ENCODE measurements around the gene TCF12. TPM values are rescaled to one million over a fixed set of nuclear protein-coding genes. Genes with fewer than 3 reads are reported as not detected.

The TCF12 gene
- polyA plus RNA-seq, 1 donor (not counting 4 experiments of a cell fraction or from before 2014, with no cell fraction given): 48.3 TPM

DNA sequence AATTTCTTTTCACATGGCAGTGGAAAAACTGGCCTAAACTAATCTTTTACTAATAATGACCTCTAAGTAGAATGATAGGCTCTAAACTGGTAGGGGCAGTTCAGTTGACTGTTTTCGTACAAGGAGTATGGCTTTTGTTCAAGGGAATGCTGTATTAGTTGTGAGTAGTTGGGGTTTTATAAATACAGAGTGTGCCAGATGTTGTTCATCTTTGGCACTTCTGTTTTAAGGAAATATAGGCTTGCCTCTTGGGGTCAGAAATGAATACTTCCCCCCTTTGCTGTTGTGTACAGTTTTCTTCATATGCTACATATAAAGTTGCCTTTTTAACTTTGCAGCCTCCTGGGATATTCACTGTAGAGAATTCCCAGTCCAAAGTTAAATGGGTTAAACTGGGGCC lies 276.9 kb downstream of the TCF12 start:
- H3K36me3 ChIP-seq (ENCODE audit: control insufficient read depth in 2 of 2, extremely low read depth in 1 of 2, insufficient read depth in 2 of 2, low read length in 2 of 2): no peaks in the 10 kb centered on the region
- no peak overlapping the region for H3K27ac ChIP-seq (ENCODE audit: control insufficient read depth, insufficient read depth, low read length)
- no peaks in the 10 kb centered on the region for H3K79me2 ChIP-seq (ENCODE audit: control insufficient read depth, insufficient read depth, low read length)
- no peak for FAIRE-seq
- dilution Hi-C loops (cut with MboI; ENCODE audit: extremely low pct_ligation_motif_present, low sequenced_read_pairs): no loop called here
- H3K27me3 ChIP-seq (ENCODE audit: control insufficient read depth, extremely low read depth, insufficient read depth, low read length): no peaks in the 10 kb centered on the region
- no peaks in the 10 kb centered on the region for H3K9me3 ChIP-seq (ENCODE audit: control insufficient read depth, low read depth, low read length)
- peaks cover 6% of the 10 kb centered on the region for H3K4me1 ChIP-seq (ENCODE audit: control insufficient read depth, extremely low read depth, insufficient read depth, low read length)
- H2AFZ ChIP-seq (ENCODE audit: control insufficient read depth, low read length): no peak overlapping the region
- no peak overlapping the region for H3K9ac ChIP-seq (ENCODE audit: control insufficient read depth, extremely low read depth, insufficient read depth, low read length)
- H3K4me3 ChIP-seq (ENCODE audit: control insufficient read depth in 2 of 3, extremely low read depth in 1 of 3, insufficient read depth in 2 of 3, low read depth in 1 of 3, low read length in 3 of 3): no peak overlapping the region
- peaks cover 3% of the 10 kb centered on the region for H4K20me1 ChIP-seq (ENCODE audit: control insufficient read depth, extremely low read depth, insufficient read depth, low read length)
- H3K9me1 ChIP-seq (ENCODE audit: control insufficient read depth, extremely low read depth, insufficient read depth, low read length): no peaks in the 10 kb centered on the region
- DNase-seq (ENCODE audit: low read depth, low spot score): no peak
- H3K4me2 ChIP-seq (ENCODE audit: control insufficient read depth, extremely low read depth, insufficient read depth, low read depth, low read length): no peak overlapping the region
- TF ChIP-seq EZH2 (IDR thresholded peaks at IDR 0.05; ENCODE audit: low read length): no peak
- TF ChIP-seq, protein P1, sequence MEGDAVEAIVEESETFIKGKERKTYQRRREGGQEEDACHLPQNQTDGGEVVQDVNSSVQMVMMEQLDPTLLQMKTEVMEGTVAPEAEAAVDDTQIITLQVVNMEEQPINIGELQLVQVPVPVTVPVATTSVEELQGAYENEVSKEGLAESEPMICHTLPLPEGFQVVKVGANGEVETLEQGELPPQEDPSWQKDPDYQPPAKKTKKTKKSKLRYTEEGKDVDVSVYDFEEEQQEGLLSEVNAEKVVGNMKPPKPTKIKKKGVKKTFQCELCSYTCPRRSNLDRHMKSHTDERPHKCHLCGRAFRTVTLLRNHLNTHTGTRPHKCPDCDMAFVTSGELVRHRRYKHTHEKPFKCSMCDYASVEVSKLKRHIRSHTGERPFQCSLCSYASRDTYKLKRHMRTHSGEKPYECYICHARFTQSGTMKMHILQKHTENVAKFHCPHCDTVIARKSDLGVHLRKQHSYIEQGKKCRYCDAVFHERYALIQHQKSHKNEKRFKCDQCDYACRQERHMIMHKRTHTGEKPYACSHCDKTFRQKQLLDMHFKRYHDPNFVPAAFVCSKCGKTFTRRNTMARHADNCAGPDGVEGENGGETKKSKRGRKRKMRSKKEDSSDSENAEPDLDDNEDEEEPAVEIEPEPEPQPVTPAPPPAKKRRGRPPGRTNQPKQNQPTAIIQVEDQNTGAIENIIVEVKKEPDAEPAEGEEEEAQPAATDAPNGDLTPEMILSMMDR (optimal IDR thresholded peaks at IDR 0.05 in 1 of 3, IDR thresholded peaks at IDR 0.05 in 1 of 3, conservative IDR thresholded peaks at IDR 0.05 in 1 of 3; ENCODE audit: extremely low read depth in 1 of 3, insufficient read depth in 2 of 3, low read length in 3 of 3): no peak

DNA sequence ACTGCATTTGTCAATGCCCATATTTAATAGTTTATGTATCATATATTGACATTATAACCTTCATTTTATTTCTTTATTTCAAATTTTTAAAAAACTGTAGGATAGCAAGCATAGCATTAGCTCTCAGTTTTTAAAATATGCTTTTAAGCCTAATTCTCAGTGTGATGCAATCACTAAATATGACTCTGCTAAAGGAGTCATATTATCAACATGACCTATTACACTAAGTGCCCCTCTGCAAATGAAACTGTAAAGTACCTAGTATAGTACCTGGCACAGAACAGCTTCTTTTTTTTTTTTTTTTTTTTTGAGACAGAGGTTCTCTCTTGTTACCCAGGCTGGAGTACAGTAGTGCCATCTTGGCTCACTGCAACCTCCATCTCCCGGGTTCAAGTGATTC lies 278.4 kb downstream of the TCF12 start:
- H3K9me1 ChIP-seq (ENCODE audit: control insufficient read depth, extremely low read depth, insufficient read depth, low read length): no peaks in the 10 kb centered on the region
- H3K36me3 ChIP-seq (ENCODE audit: control insufficient read depth in 2 of 2, extremely low read depth in 1 of 2, insufficient read depth in 2 of 2, low read length in 2 of 2): no peaks in the 10 kb centered on the region
- DNase-seq (ENCODE audit: low read depth, low spot score): no peak
- H3K27ac ChIP-seq (ENCODE audit: control insufficient read depth, insufficient read depth, low read length): no peak overlapping the region
- H3K79me2 ChIP-seq (ENCODE audit: control insufficient read depth, insufficient read depth, low read length): no peaks in the 10 kb centered on the region
- no peaks in the 10 kb centered on the region for H3K9me3 ChIP-seq (ENCODE audit: control insufficient read depth, low read depth, low read length)
- FAIRE-seq: no peak
- peaks cover 3% of the 10 kb centered on the region for H4K20me1 ChIP-seq (ENCODE audit: control insufficient read depth, extremely low read depth, insufficient read depth, low read length)
- no peak overlapping the region for H3K9ac ChIP-seq (ENCODE audit: control insufficient read depth, extremely low read depth, insufficient read depth, low read length)
- H3K27me3 ChIP-seq (ENCODE audit: control insufficient read depth, extremely low read depth, insufficient read depth, low read length): no peaks in the 10 kb centered on the region
- TF ChIP-seq, protein P1 (optimal IDR thresholded peaks at IDR 0.05 in 1 of 3, IDR thresholded peaks at IDR 0.05 in 1 of 3, conservative IDR thresholded peaks at IDR 0.05 in 1 of 3; ENCODE audit: extremely low read depth in 1 of 3, insufficient read depth in 2 of 3, low read length in 3 of 3): no peak
- TF ChIP-seq EZH2 (IDR thresholded peaks at IDR 0.05; ENCODE audit: low read length): no peak
- dilution Hi-C loops (cut with MboI; ENCODE audit: extremely low pct_ligation_motif_present, low sequenced_read_pairs): no loop called here
- no peak overlapping the region for H3K4me2 ChIP-seq (ENCODE audit: control insufficient read depth, extremely low read depth, insufficient read depth, low read depth, low read length)
- H2AFZ ChIP-seq (ENCODE audit: control insufficient read depth, low read length): no peak overlapping the region
- H3K4me1 ChIP-seq (ENCODE audit: control insufficient read depth, extremely low read depth, insufficient read depth, low read length): peaks cover 6% of the 10 kb centered on the region
- H3K4me3 ChIP-seq (ENCODE audit: control insufficient read depth in 2 of 3, extremely low read depth in 1 of 3, insufficient read depth in 2 of 3, low read depth in 1 of 3, low read length in 3 of 3): no peak overlapping the region

All from keratinocyte (primary cell).